ENCODE measurements around the gene C10orf120.

Gene C10orf120

DNA sequence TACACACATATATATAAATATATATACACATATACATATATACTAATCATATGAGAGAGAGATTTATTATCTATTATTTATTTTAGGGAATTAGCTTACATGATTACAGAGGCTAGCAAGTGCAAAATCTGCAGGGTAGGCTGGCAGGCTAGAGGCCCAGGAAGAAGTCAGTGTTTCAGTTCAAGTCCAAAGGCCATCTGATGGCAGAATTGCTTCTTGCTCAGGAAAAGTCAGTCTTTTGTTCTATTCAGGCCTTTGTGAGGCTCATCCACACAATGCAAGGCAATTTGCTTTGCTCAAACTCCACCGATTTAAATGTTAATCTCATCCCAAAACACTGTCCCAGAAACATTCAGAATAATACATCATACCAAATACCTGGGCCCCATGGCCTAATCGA lies 2.6 kb upstream of the C10orf120 start:
- no peak for DNase-seq

DNA sequence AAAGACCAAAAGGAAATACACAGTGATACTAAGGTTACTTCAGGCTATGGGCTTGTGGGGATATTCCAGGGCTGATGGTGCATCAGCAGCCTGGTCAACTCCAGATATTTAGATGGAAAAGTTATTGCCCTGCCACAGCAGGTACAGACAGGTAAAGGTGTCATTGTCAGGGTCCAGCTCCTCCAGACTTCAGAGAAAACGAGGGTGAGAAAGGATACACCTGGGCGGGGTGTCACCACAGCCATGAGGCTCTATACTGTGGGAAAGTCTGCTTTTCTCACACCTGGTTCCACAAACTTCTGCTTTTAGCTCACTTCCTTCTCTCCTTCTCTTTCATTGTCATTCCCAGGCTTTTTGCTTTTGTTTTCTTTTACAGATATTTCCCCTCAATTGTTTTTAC lies 2.0 kb upstream of the C10orf120 start:
- DNase-seq, result no peak

DNA sequence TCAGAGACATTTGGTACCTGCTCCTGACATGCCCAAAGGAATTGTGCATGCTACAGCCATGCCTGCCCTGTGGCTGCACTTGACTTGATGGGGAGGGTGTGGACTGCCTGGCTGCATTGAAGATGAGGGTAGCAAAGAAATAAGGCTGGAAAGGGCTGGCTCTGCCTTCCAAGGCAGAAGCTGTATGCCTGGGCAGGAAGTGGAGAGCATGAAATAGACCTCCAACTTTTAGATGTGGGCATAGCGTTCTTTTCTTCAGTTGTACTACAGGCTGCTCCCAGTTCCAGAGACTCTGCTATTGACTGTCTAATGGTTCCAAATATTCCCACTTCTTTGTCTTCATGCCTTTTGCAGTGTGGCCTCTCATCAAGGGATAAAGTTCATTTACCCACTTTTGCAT lies 3.0 kb downstream of the C10orf120 start:
- DNase-seq, result no peak

DNA sequence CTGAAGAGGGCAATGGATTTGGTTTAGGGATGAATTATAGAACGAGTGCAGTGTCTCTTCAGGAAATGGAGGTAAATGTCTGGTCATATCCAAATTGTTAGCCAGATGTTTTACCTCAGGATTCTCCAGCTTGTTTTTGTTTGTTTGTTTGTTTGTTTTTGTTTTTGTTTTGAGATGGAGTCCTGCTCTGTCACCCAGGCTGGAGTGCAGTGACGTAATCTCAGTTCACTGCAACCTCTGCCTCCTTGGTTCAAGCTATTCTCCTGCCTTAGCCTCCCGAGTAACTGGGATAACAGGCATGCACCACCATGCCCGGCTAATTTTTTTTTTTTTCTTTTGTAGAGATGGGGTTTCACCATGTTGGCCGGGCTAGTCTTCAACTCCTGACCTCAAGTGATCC lies 6.9 kb downstream of the C10orf120 start:
- no peak for DNase-seq

DNA sequence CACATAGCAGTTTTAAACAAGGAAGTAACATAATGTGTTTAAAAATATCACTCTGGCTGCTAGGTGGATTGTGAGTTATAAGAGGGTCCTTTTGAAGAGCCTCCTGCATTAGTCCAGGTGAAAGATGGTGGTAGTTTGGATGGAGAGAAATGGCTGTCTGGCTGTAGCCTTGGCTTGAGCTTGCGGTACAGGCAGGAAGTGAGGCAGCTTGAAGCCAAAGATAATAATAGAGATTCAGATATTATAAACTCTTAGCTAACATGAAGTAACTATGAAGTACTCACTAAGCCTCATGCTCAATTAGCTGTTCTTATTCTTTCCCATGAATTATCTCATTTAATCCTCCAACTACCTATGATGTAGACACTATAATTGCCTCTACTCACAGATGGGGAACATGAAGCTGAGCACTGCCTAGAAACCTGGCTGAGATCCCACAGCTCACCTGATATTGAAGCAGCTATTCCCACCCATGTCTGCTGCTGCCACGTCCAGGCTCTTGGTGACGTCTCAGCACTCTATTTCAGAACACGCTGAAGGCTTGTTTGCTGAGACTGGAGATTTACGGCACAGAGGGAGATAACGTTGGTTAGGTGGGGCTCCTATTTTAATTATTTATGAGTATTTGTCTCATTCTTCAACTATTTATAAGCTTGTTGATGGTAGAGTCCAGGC lies 10.4 kb downstream of the C10orf120 start:
- no peak for DNase-seq

DNA sequence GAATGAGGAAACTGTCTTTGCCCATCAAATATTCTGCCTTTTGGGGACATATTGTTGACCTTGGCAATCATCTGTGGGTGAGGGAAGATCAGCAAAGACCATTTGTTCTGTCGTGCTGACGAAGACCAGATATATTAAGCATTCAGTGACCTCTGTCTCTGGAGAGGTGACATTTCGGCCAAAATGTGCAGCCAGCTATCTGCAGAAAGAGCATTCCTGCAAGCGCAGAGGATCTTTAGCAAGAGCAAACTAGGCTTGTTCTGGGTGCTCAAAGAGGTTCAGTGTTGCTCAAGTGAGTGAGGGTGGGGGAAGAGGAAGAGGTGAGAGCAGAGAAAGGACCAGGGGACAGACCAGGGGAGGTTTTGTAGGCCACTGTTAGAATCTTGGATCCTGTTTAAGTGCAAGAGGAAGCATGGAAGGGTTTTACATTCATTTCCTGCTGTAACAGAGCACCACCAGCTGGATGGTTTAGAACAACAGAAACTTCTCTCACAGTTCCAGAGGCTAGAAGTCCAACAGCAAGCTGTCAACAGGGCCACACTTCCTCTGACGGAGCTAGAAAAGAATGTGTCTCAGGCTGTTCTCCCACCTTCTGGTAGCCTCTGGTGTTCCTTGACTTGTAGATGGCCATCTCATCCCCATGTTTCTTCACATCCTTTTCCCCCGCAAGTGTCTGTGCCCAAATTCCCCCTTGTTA lies 11.2 kb downstream of the C10orf120 start:
- DNase-seq, result no peak

DNA sequence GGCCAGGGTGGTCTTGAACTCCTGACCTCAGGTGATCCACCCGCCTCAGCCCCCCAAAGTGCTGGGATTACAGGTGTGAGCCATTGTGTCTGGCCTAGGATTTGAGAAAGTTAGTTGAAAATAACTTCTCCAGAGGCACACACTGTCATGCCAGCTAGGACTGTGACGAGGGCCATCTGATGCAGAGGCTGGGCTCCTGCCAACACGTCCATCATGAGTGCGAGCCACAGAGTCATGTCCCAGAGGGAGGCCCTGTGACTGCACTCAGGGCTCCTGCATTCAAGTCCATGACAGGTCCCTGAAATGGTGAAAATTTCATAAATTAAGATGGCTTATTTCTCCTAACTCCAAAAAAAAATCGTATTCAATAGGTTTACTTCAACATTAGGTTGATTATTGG lies 17.1 kb downstream of the C10orf120 start:
- no peak for DNase-seq

DNA sequence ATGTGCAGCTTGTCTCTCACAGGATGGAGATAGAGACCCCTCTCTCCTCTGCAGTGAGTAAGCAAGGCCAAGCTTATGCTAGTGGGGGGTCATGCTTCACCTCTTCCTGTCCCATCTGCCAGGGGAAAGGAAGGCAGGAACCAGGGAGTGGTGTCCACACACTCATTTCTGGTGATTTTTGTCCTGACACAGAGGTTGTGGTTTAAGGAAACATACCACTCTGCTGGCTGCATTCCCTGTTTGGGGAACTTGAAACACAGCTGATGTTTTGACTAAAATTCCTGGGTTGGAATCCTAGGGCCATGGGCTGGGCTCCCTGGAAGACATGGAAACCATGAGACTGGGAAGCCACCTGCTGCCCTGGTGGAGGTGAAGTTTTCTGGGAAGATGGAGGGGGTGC lies 21.4 kb downstream of the C10orf120 start:
- no peak for DNase-seq

DNA sequence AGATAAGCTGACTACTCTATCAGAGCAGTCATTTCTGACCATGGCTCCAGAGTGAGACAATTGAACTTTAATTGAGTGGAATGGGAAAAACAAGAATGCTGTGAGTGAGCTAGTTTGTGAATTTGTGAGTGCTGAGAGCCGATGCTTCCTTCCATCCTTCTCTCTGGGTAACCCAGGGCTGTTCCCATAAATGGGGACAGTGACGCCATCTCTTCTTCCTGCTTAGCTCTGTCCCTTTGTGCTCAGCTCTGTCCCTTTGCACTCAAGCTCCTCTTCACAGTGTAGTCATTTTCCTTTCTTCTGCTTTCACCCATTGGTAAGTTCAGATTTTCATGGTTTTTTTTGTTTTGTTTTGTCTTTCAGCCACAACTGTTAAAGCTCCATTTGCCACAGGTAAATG lies 24.4 kb downstream of the C10orf120 start:
- no peak for DNase-seq

DNA sequence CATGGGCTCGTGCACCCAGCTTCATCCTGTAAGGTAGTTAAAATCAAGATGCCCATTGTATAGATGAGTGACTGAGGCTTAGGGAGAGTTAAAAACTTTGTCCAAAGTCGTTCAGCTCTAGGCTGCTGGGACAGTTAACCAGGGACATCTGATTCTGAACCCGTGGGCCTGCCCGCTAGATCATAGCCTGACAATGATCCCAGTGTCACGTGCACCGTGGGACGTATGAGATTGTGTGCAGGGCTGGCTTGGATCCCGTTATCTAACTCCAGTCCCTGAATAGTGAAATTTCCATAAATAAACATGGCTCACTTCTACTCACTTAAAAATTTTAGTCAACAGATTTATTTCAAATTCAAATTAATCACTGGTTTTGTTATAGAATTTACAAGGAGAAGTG lies 24.9 kb downstream of the C10orf120 start:
- DNase-seq, result no peak

DNA sequence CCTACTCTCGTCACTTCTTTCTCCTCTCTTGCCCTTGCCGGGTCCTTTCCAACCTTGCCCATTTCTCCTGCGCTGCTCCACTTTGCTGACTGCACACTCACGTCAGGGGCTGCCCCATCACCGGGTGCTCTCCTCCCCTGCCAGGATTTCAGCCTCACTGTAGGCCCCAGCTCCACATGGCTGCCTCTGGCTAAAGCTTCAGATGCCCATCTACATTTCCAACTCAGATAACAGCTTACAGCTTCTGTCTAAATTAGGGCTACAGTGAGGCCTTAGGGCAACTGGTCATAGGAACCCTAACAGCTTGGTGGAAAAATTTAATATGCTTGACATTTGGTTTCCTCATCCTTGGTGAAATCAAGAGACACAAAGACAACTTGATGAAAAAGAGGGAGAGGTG lies 25.9 kb downstream of the C10orf120 start:
- no peak for DNase-seq

DNA sequence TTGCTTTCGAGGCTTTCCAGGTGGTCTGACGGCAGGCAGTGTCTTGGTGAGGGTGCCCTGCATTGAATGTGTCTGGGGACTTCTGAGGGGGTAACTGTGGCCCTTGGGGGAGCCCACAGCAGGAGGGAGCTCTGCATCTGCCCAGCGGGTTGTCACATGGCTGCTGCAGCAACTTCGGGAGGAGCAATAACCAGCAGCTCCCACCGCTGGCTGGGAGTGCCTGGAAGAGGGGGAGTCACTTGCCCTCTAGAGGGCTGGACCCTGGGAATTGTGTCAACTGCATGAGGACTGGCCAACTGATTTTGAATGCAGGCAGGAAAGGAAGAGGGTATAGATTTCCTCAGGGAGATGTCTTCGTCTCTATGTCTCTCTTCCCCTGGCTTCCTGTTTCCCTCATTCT lies 26.4 kb downstream of the C10orf120 start:
- DNase-seq, result no peak

DNA sequence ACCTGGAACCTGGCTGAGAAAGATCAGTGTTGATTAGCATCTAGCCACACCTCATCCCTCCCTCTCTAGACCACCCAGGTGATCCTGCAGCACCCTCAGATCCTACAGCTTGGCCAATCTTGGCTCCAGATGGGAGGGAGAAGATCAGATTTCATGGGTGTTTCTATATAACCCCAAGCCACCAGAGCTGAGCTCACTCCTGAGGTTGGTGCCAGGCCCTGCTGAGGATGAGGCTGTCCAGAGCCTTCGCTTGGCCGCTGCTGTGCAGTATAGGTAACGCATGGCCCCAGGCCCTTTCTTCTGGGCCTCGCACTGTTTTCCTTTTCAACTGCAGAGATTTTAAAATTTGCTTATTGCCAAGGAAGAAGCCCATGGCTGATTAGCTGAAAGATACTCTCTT lies 27.0 kb downstream of the C10orf120 start:
- DNase-seq, result no peak

DNA sequence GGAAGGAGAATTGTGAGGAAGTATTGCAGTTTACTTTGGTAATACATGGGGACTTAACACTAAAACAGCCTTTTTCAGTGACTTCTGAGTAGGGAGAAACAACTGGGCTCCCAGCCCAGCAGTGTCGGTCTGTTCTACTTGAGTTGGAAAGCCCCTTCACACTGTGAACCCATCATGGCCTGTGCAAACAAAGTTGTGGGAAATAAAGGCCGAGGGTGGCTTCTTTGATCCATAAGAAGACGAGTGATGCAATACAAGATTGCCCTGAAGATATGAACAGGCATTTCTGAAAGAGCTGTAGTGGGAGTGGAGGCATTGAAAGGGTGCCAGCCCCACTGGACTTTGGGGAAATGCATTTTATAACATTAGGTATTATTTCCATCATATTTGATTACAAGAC lies 28.3 kb downstream of the C10orf120 start:
- no peak for DNase-seq

DNA sequence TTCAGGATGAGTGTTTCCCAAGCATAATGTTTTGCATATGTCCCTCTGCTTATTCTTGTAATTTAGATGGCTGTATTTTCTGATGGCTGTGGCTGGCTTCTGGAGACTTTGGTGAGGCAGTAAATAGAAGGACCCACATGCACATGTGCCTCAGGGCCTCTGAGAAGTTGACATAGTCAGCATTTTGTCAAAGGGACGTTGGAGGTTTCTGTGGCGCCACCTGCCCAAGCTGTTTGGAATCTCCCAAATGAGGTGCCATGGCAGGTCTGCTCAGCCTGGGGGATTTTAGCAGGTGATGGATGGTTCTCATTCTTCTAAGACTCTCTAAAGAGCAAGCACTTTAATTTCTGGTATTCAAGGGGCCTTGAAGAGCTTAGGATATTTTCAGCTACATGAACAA lies 29.8 kb downstream of the C10orf120 start:
- no peak for DNase-seq

DNA sequence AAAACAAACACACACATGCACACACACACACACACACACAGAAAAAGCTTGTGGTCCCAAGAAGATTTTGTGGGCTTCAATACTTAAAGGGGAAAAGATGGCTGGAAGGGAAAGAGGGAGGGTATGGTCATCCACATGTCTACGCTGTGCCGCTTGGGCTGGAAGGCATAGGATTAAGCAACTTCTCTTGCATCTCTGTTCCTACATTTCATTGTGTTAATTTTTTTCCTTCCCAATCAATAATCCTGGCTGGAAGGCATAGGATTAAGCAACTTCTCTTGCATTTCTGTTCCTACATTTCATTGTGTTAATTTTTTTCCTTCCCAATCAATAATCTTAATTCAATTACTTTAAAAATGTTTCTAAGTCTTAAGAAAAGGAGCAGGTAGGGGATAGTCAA lies 30.6 kb downstream of the C10orf120 start:
- DNase-seq, result no peak

DNA sequence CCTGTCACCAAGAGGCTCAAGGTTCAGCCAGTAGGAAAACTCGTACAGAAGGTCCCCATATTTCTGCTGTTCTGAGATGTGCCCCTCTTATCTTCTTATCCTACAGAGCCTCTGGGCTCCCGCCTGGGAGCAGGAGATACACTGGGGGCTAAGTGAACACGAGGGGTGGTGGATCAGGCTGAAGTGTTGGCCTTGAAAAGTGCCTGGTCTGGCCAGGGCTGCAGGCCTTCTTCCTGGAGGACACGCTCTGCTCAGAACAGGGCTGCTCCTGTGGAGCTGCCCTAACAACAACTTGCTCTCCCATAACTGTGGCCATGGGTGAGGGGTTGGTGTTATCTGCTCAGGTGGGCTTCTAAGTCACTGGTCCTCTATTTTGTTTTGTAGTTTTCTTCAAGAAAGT lies 33.7 kb downstream of the C10orf120 start:
- no peak for DNase-seq

DNA sequence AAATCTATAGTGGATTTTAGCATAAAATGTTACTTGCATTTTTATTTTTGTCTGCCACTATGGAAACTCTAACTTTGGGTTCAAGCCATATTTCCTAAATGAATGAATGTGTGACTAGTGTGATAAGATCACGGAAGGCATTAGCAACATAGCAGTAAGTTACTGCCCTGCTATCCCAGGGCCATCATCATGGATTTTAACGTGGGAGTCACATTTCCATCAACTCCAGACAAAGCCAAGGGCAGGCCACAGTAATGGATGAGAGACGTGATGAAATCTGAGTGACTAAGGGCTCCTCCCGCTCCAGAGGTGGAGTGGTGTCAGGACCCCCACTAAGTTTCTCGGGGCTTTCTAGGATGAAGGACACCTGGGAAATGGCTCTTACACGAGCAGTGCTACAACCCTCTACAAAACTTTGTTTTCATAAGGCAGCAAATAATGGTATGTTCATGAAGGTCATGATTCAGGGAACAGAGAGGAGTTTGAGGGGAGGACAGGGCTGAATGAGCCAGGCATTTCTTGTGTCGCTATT lies 34.3 kb downstream of the C10orf120 start:
- no peak for DNase-seq

DNA sequence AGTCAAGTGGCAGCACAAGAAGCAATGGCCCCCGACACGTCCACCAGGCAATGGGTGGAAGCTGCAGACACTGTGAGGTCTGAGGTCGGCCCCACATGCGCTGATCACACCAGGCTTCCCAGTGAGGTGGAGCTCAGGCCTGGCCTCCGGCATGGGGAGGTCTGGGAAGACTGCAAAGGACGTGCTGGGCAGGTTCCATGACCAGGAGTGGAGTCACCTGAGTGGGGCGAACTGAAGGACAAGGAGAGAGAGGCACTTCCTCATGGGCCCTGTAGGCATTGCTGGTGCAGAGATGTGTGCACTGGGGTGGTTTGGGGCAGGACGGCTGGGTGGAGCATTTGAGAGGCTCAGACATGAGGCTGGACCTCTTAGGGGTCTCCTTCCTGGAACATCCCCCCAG lies 35.1 kb downstream of the C10orf120 start:
- no peak for DNase-seq

DNA sequence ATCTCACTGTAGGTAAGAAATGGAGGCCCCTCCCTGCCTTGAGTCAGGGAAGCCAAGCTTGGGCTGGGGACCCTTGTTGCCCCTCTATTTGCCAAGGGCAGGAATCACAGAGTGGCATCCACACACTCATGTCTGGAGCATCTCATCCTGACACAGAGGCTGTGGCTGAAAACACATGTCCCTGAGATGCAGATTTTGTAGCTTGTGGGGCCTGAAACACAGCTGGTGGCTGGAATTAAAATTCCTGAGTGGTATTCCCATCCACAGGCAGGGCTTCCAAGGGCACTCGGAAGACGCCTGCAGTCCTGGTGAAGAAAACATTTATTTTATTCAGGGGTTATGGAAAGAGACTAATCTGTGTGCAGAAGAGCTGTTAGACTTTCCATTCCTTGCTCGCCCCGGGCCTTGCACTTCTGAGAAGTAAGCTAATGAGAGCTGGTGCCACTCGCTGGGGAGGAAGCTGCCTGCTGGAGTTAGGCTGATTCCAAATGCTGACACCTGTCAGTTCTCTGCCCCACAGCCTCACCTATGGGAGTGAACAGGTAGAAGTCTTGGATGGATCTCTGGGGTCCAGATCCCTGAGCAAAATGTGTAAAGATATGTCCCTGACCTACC lies 36.0 kb downstream of the C10orf120 start:
- DNase-seq, result no peak

DNA sequence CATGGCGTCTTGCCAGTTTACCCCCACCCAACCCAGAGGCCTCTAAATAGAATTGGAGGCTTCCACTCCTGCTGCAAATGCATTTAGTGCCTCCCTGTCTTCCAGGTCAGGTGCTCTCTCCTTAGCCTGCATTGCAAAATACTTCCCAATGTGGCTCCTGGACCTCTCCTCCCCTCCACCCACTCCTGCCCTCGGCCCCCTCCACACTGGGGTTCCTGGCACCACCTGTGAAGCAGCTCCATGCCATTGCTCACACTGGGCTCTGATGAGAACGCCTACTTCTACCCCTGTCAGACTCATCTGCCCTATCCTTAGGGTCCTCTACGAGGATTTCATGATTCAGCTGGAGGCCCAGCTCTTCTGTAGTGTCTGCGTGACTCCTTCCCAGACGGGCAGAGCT lies 37.4 kb downstream of the C10orf120 start:
- DNase-seq, result no peak

DNA sequence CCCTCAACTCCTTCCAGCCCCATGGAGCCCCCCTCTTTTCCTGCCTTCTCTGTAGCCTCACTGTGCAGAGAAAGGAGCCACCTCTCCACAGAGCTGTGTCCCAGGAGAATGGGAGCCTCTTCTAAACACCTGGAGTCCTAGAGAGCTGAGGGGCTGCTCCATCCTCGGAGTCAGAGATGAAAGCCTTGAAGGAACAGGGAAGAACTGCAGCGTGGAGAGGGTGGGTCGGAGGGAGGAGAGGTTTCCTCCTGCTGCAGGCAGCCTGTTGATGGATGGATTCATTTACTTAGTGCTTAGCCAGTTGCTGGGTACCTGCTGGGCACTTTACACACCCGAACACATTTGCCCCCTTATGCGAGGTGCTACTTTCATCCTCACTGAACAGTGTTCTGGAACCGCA lies 39.0 kb downstream of the C10orf120 start:
- no peak for DNase-seq

DNA sequence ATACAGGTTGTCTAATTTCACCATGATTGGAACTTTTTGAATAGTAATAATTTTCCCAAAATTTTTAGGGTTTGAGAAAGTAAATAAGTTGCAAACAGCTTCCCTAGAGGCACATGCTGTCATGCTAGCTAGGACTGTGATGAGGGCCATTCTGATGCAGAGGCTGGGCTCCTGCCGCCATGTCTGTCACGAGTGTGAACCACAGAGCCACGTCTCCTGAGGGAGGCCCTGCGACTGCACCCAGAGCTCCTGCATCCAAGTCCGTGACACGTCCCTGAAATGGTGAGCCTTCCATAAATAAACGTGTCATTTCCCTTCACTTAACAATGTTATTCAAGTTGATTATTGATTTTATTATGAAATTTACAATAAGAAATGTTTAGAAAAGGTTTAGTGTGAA lies 40.0 kb downstream of the C10orf120 start:
- no peak for DNase-seq

DNA sequence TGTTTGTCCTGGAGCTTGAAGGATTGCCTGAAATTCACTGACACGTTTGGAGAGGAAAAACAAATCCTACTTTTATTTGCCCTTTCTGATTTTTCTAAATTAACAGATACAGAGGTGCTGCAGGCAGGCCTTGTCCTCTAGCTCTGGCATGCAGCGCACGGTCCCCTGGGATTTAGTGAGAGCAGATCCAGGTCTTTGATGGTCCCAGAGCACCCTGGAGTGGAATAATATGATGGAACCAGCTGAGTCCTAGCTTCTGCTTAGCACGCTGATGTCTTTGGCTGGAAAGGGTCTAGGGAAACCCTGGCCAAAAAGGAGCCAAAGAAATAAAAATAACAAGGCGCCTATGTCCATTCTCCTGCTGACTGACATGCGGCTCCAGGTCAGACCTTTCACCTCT lies 40.5 kb downstream of the C10orf120 start:
- no peak for DNase-seq

Data from suppressor macrophage treated with lipopolysaccharide for 4 hours (primary cell).